Right lobe of liver (tissue), 4 donors: Measurements from ENCODE around the gene RAB37.
A peak's percentile ranks its signal among the peaks of the same experiment; 100 is the strongest.

Source experiments
- CTCF ChIP-seq, 4 donors: fragments of 200-600 bp in 3 of 4; fragments of 450-650 bp in 1 of 4; IDR thresholded peaks; one replicate each; pipeline versions ENCODE4 v1.5.1 to v1.8.0; 2016 to 2022; ENCODE audit warnings: antibody characterized with exemption in 4 of 4, mild to moderate bottlenecking in 2 of 4
- POLR2A ChIP-seq: fragments of 450-650 bp; IDR thresholded peaks from one replicate; pipeline ENCODE4 v1.6.1; 2017; ENCODE audit warnings: antibody characterized with exemption, mild to moderate bottlenecking
- donor health status: DM: no; HTN: no; CAD: no.
- donor health status: DM: no; HTN: no; CAD: no.
- donor health status: DM: no; HTN: yes; CAD: no.

- TF ChIP-seq CTCF (IDR thresholded peaks at IDR 0.05) (peak in 2 of 4 donors; percentile 5 to 15), POLR2A (peak; percentile 52)
These were observed 31.2 kb downstream of the RAB37 start for GRCh38 chr17:74768069-74768762.
